SH-SY5Y (cell line): ENCODE results near the gene FUCA1.

Experiments used
- GATA2 ChIP-seq: IDR thresholded peaks from 2 replicates; pipeline ENCODE4 v1.6.1; 2011; ENCODE audit warnings: mild to moderate bottlenecking, low read depth, low read length
- GATA3 ChIP-seq: IDR thresholded peaks from 2 replicates; pipeline ENCODE4 v1.6.1; 2011; ENCODE audit warnings: low read depth, mild to moderate bottlenecking, low read length, moderate library complexity

DNA sequence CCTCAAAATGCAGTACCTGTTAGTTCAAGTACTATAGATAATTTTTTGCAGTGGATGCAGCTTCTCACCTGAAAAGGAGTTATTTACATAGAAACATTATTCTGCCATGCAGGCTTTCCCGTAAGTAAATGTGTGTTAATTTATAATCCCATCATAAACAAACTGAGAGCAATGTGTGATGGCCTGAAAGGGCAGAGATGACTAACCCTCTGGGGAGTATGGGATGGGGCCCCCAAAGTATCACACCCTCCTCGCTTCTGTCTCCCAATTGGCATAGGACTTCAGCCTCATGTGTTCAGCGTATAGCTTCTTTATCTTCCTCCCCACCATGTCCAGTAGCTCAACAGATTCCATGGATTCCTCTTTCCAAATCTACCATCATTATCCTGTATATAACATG lies 50.5 kb downstream of the FUCA1 start:
- TF ChIP-seq GATA2: no peak
- TF ChIP-seq GATA3: no peak
